GM23248 (cell line): ENCODE measurements around the gene SP2.

ENCODE experiments used
- EZH2 ChIP-seq: fragments of 200-600 bp; sonication (generic); IDR thresholded peaks from 2 replicates; pipeline ENCODE4 v1.6.1; 2018; ENCODE audit warnings: antibody characterized with exemption, mild to moderate bottlenecking; ENCODE audit not compliant: insufficient read depth, poor library complexity, severe bottlenecking
- EZH2phosphoT487 ChIP-seq: fragments of 200-600 bp; sonication (generic); IDR thresholded peaks from 2 replicates; pipeline ENCODE4 v1.6.1; 2018; ENCODE audit warnings: antibody characterized with exemption, moderate library complexity, mild to moderate bottlenecking, low read depth; ENCODE audit not compliant: insufficient read depth

DNA sequence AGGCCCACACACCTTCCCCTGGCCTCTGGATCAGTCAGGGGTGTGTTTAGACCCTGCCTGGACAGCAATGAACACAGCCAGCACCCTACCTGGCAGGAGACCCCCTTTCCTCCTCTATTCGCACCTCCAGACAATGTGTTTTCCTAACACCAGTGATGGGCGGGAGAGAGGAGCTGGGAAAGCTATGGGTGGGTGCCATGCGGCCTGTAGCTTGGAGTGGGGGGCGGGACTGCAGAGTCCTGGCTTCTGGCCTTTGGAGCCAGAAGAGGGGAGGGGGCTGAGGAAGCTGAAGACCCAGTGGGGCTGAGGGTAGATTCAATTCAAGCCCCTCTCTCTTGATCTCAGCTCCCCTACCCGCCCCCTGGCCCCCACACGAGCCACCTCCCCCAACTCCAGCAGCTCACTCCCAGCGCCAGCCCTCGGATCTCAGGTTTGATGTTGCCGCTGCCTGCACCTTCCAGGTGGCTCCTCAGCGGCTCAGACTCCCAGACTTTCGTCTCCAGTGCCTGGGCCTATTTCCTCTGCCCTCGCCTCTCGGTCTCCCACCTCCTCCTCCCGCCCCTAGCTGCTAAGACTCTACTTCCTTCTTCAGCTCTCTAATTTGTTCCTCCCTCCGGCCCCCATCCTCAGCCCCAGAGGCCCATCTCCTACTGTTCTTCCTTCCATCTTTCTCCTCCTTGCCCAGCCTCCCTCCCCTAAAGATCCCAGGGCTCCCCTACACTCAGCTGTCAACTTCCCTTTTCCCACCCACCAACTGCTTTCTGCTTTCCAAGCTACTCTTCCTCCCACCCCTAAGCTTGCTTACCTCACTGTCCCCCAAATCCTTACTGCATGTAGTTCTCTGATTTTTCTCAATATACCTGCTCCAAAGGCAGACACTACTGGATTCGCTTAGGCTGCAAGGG, 38.2 kb upstream of the SP2 start:
- TF ChIP-seq EZH2 (no peak), EZH2phosphoT487 (no peak)
